Measurements from ENCODE around the gene ARVCF.

DNA sequence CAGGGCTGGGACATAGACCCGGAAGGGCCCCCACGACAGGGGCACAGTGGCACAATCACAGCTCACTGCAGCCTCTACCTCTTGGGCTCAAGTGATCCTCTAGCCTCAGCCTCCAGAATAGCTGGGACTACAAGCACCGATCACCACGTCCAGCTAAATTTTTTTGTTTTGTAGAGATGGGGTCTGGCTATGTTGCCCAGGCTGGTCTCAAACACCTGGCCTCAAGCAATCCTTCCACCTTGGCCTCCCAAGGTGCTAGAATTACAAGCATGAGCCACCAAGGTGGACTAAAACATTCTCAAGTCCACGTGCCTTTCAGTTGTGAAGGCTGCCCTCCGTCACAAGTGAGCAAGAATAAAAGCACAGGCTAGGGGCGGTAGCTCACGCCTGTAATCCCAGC lies 85.1 kb downstream of the ARVCF start:
- TF ChIP-seq RCOR1 (IDR thresholded peaks at IDR 0.05; ENCODE audit: borderline replicate concordance in 1 of 2, low read depth in 2 of 2, low read length in 2 of 2) (no peak), CBX5 (IDR thresholded peaks at IDR 0.05; ENCODE audit: borderline replicate concordance, low read depth) (no peak), POLR2A (conservative IDR thresholded peaks at IDR 0.05) (no peak; the same call in 1 of the 2 replicates), ZBTB1 (CRISPR knock-in tag; IDR thresholded peaks at IDR 0.05; ENCODE audit: borderline replicate concordance, low read depth) (no peak), POLR2AphosphoS5 (IDR thresholded peaks at IDR 0.05; ENCODE audit: control insufficient read depth, insufficient read depth, low read depth, low read length) (no peak), CBFA2T3 (IDR thresholded peaks at IDR 0.05) (no peak)
- TF ChIP-seq, protein P1, sequence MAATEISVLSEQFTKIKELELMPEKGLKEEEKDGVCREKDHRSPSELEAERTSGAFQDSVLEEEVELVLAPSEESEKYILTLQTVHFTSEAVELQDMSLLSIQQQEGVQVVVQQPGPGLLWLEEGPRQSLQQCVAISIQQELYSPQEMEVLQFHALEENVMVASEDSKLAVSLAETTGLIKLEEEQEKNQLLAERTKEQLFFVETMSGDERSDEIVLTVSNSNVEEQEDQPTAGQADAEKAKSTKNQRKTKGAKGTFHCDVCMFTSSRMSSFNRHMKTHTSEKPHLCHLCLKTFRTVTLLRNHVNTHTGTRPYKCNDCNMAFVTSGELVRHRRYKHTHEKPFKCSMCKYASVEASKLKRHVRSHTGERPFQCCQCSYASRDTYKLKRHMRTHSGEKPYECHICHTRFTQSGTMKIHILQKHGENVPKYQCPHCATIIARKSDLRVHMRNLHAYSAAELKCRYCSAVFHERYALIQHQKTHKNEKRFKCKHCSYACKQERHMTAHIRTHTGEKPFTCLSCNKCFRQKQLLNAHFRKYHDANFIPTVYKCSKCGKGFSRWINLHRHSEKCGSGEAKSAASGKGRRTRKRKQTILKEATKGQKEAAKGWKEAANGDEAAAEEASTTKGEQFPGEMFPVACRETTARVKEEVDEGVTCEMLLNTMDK (IDR thresholded peaks at IDR 0.05; ENCODE audit: borderline replicate concordance, insufficient read depth, low read depth, low read length, poor library complexity, severe bottlenecking), result no peak
- TF ChIP-seq, protein P2, sequence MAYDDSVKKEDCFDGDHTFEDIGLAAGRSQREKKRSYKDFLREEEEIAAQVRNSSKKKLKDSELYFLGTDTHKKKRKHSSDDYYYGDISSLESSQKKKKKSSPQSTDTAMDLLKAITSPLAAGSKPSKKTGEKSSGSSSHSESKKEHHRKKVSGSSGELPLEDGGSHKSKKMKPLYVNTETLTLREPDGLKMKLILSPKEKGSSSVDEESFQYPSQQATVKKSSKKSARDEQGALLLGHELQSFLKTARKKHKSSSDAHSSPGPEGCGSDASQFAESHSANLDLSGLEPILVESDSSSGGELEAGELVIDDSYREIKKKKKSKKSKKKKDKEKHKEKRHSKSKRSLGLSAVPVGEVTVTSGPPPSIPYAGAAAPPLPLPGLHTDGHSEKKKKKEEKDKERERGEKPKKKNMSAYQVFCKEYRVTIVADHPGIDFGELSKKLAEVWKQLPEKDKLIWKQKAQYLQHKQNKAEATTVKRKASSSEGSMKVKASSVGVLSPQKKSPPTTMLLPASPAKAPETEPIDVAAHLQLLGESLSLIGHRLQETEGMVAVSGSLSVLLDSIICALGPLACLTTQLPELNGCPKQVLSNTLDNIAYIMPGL (CRISPR knock-in tag; IDR thresholded peaks at IDR 0.05), result no peak
- TF ChIP-seq, protein P3, sequence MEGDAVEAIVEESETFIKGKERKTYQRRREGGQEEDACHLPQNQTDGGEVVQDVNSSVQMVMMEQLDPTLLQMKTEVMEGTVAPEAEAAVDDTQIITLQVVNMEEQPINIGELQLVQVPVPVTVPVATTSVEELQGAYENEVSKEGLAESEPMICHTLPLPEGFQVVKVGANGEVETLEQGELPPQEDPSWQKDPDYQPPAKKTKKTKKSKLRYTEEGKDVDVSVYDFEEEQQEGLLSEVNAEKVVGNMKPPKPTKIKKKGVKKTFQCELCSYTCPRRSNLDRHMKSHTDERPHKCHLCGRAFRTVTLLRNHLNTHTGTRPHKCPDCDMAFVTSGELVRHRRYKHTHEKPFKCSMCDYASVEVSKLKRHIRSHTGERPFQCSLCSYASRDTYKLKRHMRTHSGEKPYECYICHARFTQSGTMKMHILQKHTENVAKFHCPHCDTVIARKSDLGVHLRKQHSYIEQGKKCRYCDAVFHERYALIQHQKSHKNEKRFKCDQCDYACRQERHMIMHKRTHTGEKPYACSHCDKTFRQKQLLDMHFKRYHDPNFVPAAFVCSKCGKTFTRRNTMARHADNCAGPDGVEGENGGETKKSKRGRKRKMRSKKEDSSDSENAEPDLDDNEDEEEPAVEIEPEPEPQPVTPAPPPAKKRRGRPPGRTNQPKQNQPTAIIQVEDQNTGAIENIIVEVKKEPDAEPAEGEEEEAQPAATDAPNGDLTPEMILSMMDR (IDR thresholded peaks at IDR 0.05 in 2 of 3, conservative IDR thresholded peaks at IDR 0.05 in 1 of 3; ENCODE audit: insufficient read depth in 2 of 3, low read depth in 1 of 3, low read length in 3 of 3), result no peak
- TF ChIP-seq, protein P4, sequence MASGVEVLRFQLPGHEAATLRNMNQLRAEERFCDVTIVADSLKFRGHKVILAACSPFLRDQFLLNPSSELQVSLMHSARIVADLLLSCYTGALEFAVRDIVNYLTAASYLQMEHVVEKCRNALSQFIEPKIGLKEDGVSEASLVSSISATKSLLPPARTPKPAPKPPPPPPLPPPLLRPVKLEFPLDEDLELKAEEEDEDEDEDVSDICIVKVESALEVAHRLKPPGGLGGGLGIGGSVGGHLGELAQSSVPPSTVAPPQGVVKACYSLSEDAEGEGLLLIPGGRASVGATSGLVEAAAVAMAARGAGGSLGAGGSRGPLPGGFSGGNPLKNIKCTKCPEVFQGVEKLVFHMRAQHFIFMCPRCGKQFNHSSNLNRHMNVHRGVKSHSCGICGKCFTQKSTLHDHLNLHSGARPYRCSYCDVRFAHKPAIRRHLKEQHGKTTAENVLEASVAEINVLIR (CRISPR knock-in tag; IDR thresholded peaks at IDR 0.05), result no peak

All from K562 (cell line).